HCT116 (cell line): ENCODE data around the gene CDK11A.

ENCODE experiments used
- ATF3 ChIP-seq: IDR thresholded peaks from 2 replicates; pipeline ENCODE4 v1.6.1; 2012
- CTCF ChIP-seq, 3 experiments: fragments of 200-600 bp in 1 of 3; sonication (generic) in 1 of 3; IDR thresholded peaks in 2 of 3; conservative IDR thresholded peaks in 1 of 3; 2 replicates each; pipeline ENCODE4 v1.5.1; 2012 to 2017; ENCODE audit warnings: low read depth in 2 of 3, low read length in 2 of 3, antibody characterized with exemption in 1 of 3, borderline replicate concordance in 1 of 3, control low read depth in 1 of 3, mild to moderate bottlenecking in 1 of 3, mixed read lengths in 1 of 3, mixed run types in 1 of 3, moderate library complexity in 1 of 3; ENCODE audit not compliant: insufficient read depth in 1 of 3
- EGR1 ChIP-seq: IDR thresholded peaks from 2 replicates; pipeline ENCODE4 v1.6.1; 2012; ENCODE audit warnings: low read depth
- ELF1 ChIP-seq: IDR thresholded peaks from 2 replicates; pipeline ENCODE4 v1.6.1; 2012; ENCODE audit warnings: low read depth, borderline replicate concordance
- EZH2 ChIP-seq: fragments of 200-600 bp; sonication (generic); IDR thresholded peaks from 2 replicates; pipeline ENCODE4 v1.6.1; 2017; ENCODE audit warnings: antibody characterized with exemption, mixed run types
- EZH2phosphoT487 ChIP-seq: fragments of 200-600 bp; IDR thresholded peaks from 2 replicates; pipeline ENCODE4 v1.6.1; 2018; ENCODE audit warnings: antibody characterized with exemption, borderline replicate concordance
- POLR2A ChIP-seq: IDR thresholded peaks from 2 replicates; pipeline ENCODE4 v1.7.0; 2011; ENCODE audit warnings: borderline replicate concordance; ENCODE audit not compliant: insufficient read depth, insufficient read length; ENCODE audit errors: extremely low read depth
- POLR2AphosphoS5 ChIP-seq: IDR thresholded peaks from 2 replicates; pipeline ENCODE4 v1.6.1; 2011; ENCODE audit warnings: mild to moderate bottlenecking, low read depth, low read length, moderate library complexity
- RAD21 ChIP-seq: IDR thresholded peaks from 2 replicates; pipeline ENCODE4 v1.6.1; 2012; ENCODE audit warnings: low read depth, mild to moderate bottlenecking
- REST ChIP-seq: IDR thresholded peaks from 2 replicates; pipeline ENCODE4 v1.6.1; 2012; ENCODE audit warnings: low read depth
- SRF ChIP-seq: IDR thresholded peaks from 2 replicates; pipeline ENCODE4 v1.6.1; 2012; ENCODE audit warnings: low read depth
- YY1 ChIP-seq: IDR thresholded peaks from 2 replicates; pipeline ENCODE4 v1.6.1; 2011; ENCODE audit warnings: low read length, low read depth, moderate library complexity, mild to moderate bottlenecking; ENCODE audit not compliant: insufficient replicate concordance; ENCODE audit errors: extremely low read depth
- ZBTB33 ChIP-seq: IDR thresholded peaks from 2 replicates; pipeline ENCODE4 v1.6.1; 2011; ENCODE audit warnings: mild to moderate bottlenecking, low read length, moderate library complexity; ENCODE audit not compliant: insufficient replicate concordance; ENCODE audit errors: extremely low read depth
- ZNF274 ChIP-seq: fragments of 200-500 bp; sonication (Bioruptor generic); IDR thresholded peaks from 2 replicates; pipeline ENCODE4 v1.6.1; 2014; ENCODE audit warnings: mild to moderate bottlenecking, low read depth, low read length, inconsistent platforms

- no peak for TF ChIP-seq YY1
- TF ChIP-seq CTCF (IDR thresholded peaks at IDR 0.05 in 2 of 3, conservative IDR thresholded peaks at IDR 0.05 in 1 of 3; ENCODE audit: borderline replicate concordance in 1 of 3, insufficient read depth in 1 of 3, low read depth in 2 of 3, low read length in 2 of 3) = no peak
- TF ChIP-seq POLR2AphosphoS5 = no peak
- no peak for TF ChIP-seq SRF
- TF ChIP-seq EZH2 = no peak
- no peak for TF ChIP-seq ATF3
- TF ChIP-seq POLR2A = no peak
- no peak for TF ChIP-seq REST
- no peak for TF ChIP-seq RAD21
- TF ChIP-seq ZNF274 = no peak
- no peak for TF ChIP-seq EZH2phosphoT487
- TF ChIP-seq ZBTB33 = no peak
- TF ChIP-seq ELF1 = no peak
- no peak for TF ChIP-seq EGR1
These were observed 54.4 kb downstream of the CDK11A start for GRCh38 chr1:1669468-1670440.
